Activated CD8-positive, alpha-beta memory T cell treated with anti-CD3 and anti-CD28 coated beads, Interleukin-2, amount 50 U/mL, for 48 hours (primary cell): ENCODE data around the gene CNOT10.
A peak's percentile ranks its signal among the peaks of the same experiment; 100 is the strongest.
"Not testable (repeated sequence)": the region's sequence is repeated elsewhere in the genome, so short reads cannot be mapped to it uniquely, and the experiment has no call there.

ENCODE experiments used
- DNase-seq: peaks from one replicate; pipeline ENCODE4 v3.0.0-alpha.2; 2020

The CNOT10 gene

DNA sequence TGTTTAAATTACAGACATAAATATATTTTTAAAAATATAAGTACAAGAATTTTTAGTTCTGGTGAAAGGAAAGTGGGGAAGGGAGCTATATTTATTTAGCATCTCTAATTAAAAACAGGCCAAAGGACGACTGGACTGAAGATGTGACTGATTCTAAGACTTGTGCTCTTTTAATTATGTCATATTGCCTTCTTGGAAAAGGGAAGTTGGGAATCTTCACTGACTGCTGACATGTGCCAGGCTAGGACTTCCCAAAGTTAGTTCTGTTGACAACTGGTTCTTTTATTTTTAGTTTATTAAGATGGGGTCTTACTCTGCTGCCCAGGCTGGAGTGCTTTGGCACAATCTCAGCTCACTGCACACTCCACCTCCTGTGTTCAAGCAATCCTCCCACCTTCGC, 13.5 kb downstream of the CNOT10 start:
- no peak for DNase-seq

DNA sequence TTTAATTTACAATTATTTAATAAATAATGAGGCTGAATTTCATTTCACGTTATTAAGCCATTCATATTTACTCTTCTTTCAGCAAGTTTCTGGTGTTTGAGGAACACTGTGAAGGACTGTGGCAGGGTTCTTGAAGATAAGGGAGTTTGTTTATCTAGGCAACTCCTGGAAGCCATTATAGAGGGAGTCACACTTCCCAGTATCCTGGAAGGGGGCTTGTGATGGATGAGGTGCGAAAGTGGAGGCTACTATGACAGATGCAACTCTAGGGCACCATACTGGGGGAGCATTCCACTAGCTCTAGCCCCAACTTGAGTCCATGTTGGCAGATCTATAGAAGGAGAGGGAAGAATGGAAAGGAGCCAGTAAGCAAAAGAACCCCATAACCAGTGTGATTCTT, 14.4 kb downstream of the CNOT10 start:
- no peak for DNase-seq

DNA sequence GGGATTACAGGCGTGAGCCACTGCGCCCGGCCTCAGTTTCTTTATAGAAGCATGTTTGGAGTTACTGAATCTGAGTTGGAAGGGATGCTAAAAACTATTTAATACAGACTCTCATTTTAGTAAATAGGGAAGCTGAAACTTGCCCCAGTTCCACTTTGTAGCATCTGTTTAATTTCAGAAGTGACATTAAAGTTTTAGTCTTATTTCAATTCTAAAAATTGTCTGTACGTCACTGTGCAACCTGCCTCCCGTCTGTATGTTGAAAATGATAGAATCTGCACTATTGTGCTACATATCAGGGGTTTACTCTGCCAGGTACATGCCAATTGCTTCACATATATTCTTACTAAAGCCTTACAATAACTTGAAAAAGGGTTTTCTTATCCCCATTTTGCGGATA, 15.3 kb downstream of the CNOT10 start:
- no peak for DNase-seq

DNA sequence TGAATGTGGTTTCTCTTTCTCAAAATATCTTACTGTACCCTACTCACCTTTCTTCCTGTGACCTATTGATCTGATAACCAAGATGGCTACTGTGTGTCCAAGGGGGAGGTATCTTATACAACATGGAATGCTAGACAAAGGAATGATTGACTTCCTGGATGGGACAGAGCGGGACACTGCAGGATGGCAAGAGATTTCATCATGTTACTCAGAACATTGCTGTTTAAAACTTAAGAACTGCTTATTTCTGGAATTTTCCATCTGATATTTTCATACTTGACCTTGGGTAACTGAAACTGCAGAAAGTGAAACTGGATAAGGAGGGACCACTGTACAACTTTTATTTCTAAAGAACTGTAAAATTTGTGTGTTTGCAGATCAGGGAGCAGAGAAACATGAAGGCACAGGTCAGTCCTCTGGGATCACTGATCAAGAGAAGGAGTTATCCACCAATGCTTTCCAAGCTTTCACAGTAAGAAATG, 18.5 kb downstream of the CNOT10 start:
- DNase-seq, result no peak

GRCh38 chr3:32705232-32705631, 20.2 kb downstream of the CNOT10 start:
- no peak for DNase-seq

GRCh38 chr3:32706348-32707025, 21.5 kb downstream of the CNOT10 start:
- no peak for DNase-seq

- DNase-seq, result no peak
Observed at GRCh38 chr3:32707026-32707370, 22.0 kb downstream of the CNOT10 start.

DNA sequence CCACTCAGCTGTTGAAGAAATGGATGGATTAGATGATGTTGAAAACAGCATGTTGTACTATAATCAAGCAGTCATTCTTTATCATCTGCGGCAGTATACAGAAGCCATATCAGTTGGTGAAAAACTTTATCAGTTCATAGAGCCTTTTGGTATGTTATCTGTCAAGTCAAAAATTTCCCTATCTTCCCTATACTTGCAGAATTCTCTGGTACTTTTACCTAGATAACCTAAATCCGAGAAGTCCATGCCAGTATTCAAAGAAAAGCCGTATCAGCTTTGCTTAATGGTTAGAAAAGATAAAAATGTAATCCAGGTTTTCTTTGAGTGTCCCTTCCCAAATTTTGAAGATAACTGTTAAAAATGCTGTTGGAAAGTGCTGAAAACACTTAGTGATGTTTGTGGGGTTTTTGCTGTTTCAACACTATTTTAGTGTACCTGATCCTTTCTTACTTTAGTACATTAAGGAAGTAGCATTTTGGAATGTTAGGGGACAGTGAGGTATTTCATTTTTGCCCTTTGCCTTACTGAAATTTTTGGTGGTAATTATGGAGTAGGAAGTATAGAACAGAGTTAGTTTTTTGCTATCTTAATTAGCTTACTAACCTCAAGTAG, 23.8 kb downstream of the CNOT10 start:
- DNase-seq, result no peak

GRCh38 chr3:32709346-32709745, 24.4 kb downstream of the CNOT10 start:
- DNase-seq, result no peak

DNA sequence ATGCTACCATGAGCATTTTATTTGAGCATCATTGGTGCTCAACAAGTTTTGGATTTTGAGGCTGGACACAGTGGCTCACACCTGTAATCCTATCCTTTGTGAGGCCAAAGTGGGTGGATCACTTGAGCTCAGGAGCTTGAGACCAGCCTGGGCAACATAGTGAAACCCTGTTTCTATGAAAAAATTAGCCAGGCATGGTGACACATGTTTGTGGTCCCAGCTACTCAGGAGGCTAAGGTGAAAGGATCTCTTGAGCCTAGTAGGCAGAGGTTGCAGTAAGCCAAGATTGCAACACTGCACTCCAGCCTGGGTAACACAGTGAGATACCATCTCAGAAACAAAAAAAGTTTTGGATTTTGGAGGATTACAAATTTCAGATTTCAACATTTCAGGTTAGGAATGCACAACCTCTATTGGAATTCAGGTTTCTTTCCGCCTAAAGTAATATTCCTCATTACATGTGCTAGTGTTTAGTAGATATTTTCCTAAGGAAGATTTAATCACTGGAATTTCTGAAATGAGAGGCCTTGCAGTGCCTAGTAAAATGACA, 27.6 kb downstream of the CNOT10 start:
- DNase-seq, result no peak

- no peak for DNase-seq
Observed at GRCh38 chr3:32713181-32713580, 28.2 kb downstream of the CNOT10 start.

- no peak for DNase-seq
Observed at GRCh38 chr3:32719335-32719734, 34.3 kb downstream of the CNOT10 start.

GRCh38 chr3:32719931-32720330, 34.9 kb downstream of the CNOT10 start:
- DNase-seq, result no peak

GRCh38 chr3:32725721-32726120, 40.7 kb downstream of the CNOT10 start:
- no peak for DNase-seq

GRCh38 chr3:32733631-32734229, 48.7 kb downstream of the CNOT10 start:
- no peak for DNase-seq

DNA sequence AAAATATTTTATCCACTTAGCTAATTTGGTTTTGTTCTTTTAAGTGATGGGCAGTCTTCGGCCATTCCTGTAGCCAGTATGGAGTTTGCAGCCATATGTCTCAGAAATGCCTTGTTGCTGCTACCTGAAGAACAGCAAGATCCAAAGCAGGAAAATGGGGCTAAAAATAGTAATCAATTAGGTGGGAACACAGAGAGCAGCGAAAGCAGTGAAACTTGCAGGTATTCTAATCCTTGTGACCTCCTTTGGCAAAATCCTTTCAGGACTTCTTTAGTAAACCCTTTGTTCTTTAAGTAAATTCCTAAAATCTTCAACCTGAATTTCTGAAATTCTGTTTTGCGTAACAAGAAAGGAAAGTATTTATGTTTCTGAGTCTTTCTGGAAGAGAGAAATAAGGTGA, 49.8 kb downstream of the CNOT10 start:
- no peak for DNase-seq

- not testable (repeated sequence) for DNase-seq
Observed at GRCh38 chr3:32743470-32743869, 58.5 kb downstream of the CNOT10 start.

GRCh38 chr3:32743934-32744333, 58.9 kb downstream of the CNOT10 start:
- no peak for DNase-seq

- DNase-seq, result no peak
Observed at GRCh38 chr3:32751377-32751776, 66.4 kb downstream of the CNOT10 start.

- no peak for DNase-seq
Observed at GRCh38 chr3:32755761-32756160, 70.8 kb downstream of the CNOT10 start.

GRCh38 chr3:32757618-32758374, 72.8 kb downstream of the CNOT10 start:
- DNase-seq, result no peak

DNA sequence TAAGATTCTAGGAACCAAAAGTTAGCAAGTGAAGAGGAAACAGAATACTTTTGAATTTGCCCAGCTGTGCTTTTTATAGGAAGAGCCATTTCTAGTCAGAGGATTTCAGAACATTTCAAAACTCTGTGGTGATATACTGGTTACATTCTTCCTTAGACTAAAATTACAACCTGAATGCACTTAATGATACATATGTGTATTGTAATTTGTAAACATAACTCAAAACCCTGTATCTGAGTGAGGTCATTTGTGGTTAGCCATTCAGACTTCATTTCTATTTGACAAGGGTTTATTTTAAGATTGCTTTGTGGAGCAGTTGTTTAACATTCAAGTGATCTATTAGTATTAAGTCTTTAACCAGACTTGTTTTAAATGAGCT, 73.4 kb downstream of the CNOT10 start:
- no peak for DNase-seq

GRCh38 chr3:32759342-32759741, 74.4 kb downstream of the CNOT10 start:
- DNase-seq, result no peak

DNA sequence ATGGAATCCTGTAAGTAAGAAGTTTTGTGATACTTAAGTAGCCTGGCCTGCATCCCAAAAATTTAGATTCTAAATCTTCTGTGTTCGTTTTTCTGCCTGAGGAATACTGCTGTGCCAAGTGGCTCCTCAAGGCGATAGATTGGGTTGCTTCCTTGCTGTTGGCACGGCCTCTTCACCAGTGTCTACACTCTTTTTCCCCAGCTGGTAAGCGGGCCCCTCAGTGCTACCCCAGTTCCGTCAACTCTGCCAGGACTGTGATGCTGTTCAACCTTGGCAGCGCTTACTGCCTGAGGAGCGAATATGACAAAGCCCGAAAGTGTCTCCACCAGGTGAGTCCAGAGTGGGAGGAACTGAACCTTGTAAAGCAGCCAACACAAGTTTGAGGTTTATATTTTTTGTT, 79.5 kb downstream of the CNOT10 start:
- DNase-seq, result peak; percentile 34
